Fibroblast of skin of left quadriceps (primary cell): ENCODE measurements around the gene CSRNP2.
"Not testable (repeated sequence)": the region's sequence is repeated elsewhere in the genome, so short reads cannot be mapped to it uniquely, and the experiment has no call there.

Experiments used
- DNase-seq, 2 experiments: peaks; one replicate each; pipeline ENCODE4 v3.0.0-alpha.2; 2013; ENCODE audit warnings: low read depth in 2 of 2

CSRNP2 gene

GRCh38 chr12:51028126-51028812 is 55.1 kb downstream of the CSRNP2 start:
- DNase-seq = peak in 1 of 2 experiments; percentile 5

GRCh38 chr12:51027342-51027835 is 56.0 kb downstream of the CSRNP2 start:
- no peak for DNase-seq

- DNase-seq = peak; percentile 82
Measured at GRCh38 chr12:51025836-51026638, 57.4 kb downstream of the CSRNP2 start, which contains the start of gene SLC11A2. TSS of gene SLC11A2 (minus strand) at chr12:51026384. CDS start at chr12:51010728, 15,656 bp downstream.

GRCh38 chr12:51025338-51025835 is 58.0 kb downstream of the CSRNP2 start:
- peak in 1 of 2 experiments; percentile 2 for DNase-seq

GRCh38 chr12:51023625-51024382 is 59.6 kb downstream of the CSRNP2 start:
- no peak for DNase-seq

- DNase-seq = no peak
Measured at GRCh38 chr12:51021694-51022093, 61.7 kb downstream of the CSRNP2 start.

- DNase-seq = no peak
Measured at GRCh38 chr12:51020448-51021182, 62.8 kb downstream of the CSRNP2 start.

GRCh38 chr12:51019927-51020326 is 63.5 kb downstream of the CSRNP2 start:
- DNase-seq = no peak

GRCh38 chr12:51018956-51019355 is 64.4 kb downstream of the CSRNP2 start:
- no peak for DNase-seq

- DNase-seq = no peak
Measured at GRCh38 chr12:51017452-51017851, 65.9 kb downstream of the CSRNP2 start.

GRCh38 chr12:51014467-51014866 is 68.9 kb downstream of the CSRNP2 start:
- DNase-seq = not testable (repeated sequence)

GRCh38 chr12:51013441-51013840 is 70.0 kb downstream of the CSRNP2 start:
- DNase-seq = no peak

- no peak for DNase-seq
Measured at GRCh38 chr12:51012570-51013236, 70.7 kb downstream of the CSRNP2 start.

- DNase-seq = no peak
Measured at GRCh38 chr12:51011955-51012354, 71.4 kb downstream of the CSRNP2 start.
